ENCODE data around the gene AFAP1L1.
"Not testable (repeated sequence)": the region's sequence is repeated elsewhere in the genome, so short reads cannot be mapped to it uniquely, and the experiment has no call there.

Gene AFAP1L1

GRCh38 chr5:149262315-149262714 is 9.3 kb upstream of the AFAP1L1 start:
- FAIRE-seq, result no peak

DNA sequence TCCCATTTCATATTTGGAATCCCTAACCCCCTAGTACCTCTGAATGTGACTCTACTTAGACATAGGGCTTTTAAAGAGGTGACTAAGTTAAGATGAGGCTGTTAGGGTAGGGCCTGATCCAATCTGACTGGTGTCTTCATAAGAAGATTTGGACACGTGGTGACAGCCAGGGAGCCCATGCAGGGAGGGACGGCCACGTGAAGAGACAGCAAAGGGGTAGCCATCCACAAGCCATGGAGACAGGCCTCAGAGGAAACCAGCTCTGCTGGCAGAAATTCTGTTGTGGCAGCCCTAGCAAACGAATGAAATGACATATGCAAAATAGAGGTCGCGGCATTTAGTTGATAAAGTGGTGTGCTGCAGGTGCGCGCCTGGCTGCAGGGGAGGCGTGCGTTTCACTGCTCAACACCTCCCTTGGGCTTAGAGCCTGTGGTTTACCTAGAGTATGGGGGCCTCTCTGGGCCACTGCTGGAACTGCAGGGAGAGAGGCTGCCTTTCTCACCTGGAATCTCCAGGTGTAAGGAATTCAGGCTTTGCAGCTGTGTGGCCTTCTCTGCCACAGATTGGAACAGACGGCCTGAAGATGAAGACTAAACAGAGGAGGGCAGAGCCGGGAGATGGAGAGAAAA is 7.1 kb upstream of the AFAP1L1 start:
- FAIRE-seq, result no peak

DNA sequence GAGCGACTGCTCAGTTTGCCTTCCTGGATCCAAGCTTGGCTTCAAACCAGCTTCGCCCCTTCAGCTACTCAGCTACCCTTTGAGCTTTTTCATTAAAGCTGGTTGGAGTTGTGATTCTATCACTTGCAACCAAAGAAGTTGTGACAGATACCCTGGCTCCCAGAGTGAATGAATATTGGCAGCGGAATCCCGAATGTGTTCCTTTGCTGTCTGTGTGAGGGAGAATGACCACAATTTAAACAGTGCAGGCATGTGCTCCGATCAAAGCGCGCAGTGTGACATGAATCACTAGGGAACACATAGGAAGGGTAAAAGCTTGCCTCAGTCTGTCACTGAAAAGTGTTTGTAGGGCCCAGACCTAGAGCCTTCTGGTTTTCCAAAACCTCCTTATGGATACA is 6.6 kb upstream of the AFAP1L1 start:
- no peak for FAIRE-seq

GRCh38 chr5:149265597-149265996 is 6.1 kb upstream of the AFAP1L1 start:
- no peak for FAIRE-seq

- no peak for FAIRE-seq
Measured at GRCh38 chr5:149267241-149267973, 4.3 kb upstream of the AFAP1L1 start.

GRCh38 chr5:149268928-149269557 is 2.6 kb upstream of the AFAP1L1 start:
- FAIRE-seq, result peak; percentile 93

DNA sequence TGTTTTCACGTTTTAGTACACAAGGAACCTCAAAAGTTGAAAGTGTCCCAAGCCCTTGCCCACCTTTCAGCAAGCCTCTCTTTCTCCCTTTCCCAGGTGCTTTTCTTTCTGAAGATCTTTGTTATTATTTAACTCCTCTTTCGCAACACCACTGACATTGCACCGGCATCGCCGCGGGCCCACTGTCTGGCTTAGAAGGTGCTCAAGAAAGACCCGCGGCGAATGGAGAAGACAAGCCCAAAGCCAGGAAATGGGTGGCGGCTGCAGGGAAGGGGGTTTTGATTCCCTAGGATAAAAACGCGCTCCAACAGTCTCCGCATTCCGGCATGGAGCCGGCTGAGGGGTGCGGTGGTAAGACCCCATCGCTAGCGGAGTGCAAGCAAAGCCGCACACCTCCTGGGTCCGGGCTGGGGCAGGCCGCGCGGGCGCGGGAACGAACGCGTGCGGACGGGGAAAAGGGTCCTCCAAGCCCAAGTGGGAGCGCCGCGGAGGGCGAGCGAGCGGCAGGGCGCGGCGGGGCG is 404 bp upstream of the AFAP1L1 start:
- FAIRE-seq, result no peak

DNA sequence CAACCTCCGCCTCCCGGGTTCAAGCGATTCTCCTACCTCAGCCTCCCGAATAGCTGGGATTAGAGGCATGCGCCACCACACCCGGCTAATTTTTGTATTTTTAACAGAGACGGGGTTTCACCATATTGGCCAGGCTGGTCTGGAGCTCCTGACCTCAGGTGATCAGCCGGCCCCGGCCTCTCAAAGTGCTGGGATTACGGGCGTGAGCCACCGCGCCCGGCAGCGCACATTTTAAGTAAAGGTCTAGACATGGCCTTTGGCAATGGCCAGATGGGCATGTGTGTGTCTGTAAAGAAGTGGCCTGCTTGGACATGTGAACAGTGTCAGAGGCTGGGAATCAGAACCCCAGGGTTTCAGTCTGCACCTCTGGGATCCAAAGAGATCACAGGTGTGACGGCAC is 1.1 kb downstream of the AFAP1L1 start:
- FAIRE-seq, result not testable (repeated sequence)

- FAIRE-seq, result no peak
Measured at GRCh38 chr5:149273237-149273636, 1.6 kb downstream of the AFAP1L1 start.

- FAIRE-seq, result no peak
Measured at GRCh38 chr5:149273950-149274349, 2.3 kb downstream of the AFAP1L1 start.

GRCh38 chr5:149274939-149275338 is 3.3 kb downstream of the AFAP1L1 start:
- FAIRE-seq, result no peak

- FAIRE-seq, result no peak
Measured at GRCh38 chr5:149277801-149278200, 6.1 kb downstream of the AFAP1L1 start.

DNA sequence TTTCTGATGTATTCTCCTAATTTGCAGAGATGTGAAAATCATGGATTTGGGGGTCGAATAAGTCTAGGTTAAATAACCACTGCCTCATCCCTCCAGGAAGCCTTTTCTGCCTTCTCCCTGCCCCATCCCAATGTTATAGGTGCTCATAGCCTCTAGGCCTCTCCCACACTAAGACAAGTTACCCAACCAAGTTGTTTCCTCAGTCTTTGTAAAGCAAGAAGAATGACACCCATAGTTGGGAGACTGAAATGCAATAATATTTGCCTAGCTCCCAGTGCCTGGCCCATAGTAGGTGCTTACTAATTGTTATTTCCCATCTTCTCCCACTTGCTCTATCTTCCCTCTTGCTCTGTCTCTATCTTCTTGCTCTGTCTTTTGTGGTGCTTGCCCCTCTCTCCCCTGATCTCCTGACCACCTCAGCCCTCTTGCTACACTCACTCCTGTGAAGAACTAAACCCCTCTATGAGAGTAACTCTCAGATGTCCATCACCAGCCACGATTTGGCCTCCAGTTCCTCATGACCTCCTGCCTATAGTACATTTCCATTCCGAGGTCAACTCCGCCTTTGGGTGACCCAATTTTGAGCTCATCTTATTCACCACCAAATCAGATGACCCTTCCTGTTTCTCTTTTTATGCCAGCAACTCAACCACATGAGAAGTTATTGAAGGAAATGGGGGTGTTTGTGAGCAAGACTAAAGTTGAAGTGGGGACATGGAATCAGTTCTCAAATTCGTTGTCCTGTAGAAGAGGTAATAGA is 7.0 kb downstream of the AFAP1L1 start:
- no peak for FAIRE-seq

DNA sequence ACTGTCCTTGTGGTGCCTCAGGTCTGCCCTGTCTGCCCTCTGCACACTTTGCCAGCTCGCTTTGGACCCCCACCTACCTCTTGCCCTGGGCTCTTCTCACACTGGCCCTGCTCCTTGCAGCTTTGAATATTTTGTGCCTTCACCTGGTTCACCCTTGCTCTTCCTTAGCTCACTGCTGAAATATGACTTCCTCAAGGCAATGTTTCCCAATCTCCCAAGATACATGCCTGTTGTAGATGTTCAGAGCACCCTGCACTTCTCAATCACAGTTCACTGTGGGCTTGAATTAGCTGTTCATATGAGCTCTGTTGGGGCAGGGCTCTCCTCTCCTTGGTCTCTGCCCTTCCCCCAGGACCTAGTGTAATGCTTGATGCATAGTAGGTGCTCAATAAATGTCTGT is 8.0 kb downstream of the AFAP1L1 start:
- FAIRE-seq, result no peak

GRCh38 chr5:149280124-149280523 is 8.5 kb downstream of the AFAP1L1 start:
- no peak for FAIRE-seq

DNA sequence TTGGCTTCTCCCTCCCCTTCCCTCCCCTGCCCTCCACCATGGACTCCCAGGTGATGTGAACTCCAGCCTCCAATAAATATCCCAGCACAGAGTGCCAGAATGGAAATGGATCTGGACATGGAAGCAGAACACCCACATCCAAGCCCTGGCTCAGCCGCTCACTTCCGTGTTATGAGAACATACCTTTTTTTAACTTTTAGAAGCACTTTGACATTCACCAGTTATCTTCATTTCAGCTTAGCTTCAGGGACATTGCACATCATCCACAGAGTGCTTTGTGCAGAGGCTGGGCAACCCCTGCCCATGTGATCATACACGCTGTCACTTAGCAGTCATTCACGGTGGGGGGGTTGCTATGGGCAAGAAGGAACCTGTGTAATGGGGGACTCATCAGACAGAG is 9.1 kb downstream of the AFAP1L1 start:
- FAIRE-seq, result no peak

DNA sequence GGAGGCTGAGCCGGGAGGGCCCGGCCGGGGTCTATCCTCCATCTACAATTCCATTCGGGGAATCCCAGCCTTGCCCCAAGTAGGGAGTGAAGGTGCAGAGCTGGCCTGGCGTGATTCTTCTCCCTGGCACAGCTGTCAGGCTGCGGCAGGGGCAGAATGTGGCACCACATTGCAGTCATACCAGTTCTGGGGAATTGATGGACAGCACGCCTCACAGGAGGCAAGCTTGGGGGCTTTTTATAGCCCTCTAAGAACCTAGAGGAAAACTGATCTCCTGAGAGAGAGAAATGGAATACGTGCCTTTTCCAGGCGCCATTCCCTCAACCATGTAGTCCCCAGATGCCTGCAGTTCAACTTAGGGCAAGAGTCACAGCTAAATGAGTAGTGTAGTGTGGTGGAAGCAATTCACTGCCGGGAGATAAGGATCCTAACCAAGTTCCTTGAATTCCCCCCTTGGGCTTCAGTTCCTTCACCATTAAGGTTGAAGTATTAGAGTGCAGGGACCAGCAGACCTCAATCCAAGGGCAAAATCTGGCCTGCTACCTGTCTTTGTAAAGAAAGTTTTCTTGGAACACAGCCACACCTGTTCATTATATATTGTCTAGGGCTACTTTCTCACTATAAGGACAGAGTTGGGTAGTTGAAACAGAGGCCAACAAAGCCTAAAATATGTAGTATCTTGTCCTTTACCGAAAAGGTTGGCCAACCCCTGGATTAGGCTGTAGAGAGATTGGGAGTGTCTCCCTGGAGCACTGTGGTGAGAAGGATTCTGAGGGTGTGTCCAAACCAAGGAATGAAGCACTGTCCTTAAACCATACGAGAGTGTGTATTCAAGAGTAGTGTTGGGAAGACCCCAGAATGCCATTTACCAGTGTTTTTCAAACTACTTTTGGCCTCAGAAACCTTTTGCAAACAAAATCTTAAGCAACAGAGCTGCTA is 10.6 kb downstream of the AFAP1L1 start:
- no peak for FAIRE-seq

DNA sequence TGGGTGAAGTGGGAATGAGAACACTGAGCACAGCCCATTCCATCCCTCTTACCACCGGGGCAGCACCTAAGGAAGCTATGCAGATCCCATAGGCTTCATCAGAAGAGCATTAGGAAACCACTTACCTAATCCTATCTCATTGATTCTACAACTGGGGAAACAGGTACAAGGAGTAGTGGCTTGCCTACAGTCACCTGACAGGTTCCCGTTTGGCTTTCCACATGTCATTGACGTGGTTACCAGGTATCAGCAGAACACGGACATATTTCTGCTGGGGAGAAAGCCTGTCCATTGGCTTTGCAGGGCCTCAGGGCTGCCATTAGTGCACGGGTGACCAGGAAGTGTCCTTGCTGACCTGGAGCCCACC is 11.3 kb downstream of the AFAP1L1 start:
- FAIRE-seq, result no peak

- FAIRE-seq, result no peak
Measured at GRCh38 chr5:149283626-149284480, 12.2 kb downstream of the AFAP1L1 start.

DNA sequence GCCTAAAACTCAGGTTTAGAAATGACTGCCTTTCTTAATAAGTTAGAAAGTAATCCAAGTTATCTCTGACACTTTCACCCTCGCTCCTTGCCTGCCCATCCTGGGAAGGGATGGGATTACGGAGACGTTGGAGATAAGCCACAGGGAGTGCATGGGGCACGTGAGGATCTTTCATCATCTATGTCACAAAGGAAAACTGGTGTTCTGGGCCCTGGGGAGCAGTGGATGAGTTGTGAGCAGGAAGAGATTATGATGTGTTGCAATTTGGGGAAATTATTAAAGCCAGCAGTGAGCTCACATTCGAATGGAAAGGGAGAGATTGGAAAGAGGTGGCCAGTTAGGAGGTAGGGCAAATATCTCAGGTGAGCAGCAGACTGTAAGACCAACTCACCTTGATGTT is 12.8 kb downstream of the AFAP1L1 start:
- FAIRE-seq, result no peak

- no peak for FAIRE-seq
Measured at GRCh38 chr5:149285153-149285552, 13.5 kb downstream of the AFAP1L1 start.
